Breast epithelium (tissue), 3 donors: ENCODE measurements around the gene MATN1.

Experiments
- CTCF ChIP-seq, 3 donors: fragments of 450-650 bp; IDR thresholded peaks; one replicate each; pipeline ENCODE4 v1.5.1; 2016 to 2017; ENCODE audit warnings: antibody characterized with exemption in 3 of 3, mild to moderate bottlenecking in 3 of 3, moderate library complexity in 3 of 3
- POLR2AphosphoS5 ChIP-seq, 3 donors: sonication (generic); formaldehyde crosslinking; IDR thresholded peaks; one replicate each; pipeline ENCODE4 v1.6.1; 2017; ENCODE audit warnings: antibody characterized with exemption in 3 of 3

- no peak for TF ChIP-seq POLR2AphosphoS5 (IDR thresholded peaks at IDR 0.05)
- no peak for TF ChIP-seq CTCF (IDR thresholded peaks at IDR 0.05)
Measured at GRCh38 chr1:30754684-30755171, 31.3 kb upstream of the MATN1 start.
